ENCODE measurements around the gene TMEM26.

- TF ChIP-seq CTCF (IDR thresholded peaks at IDR 0.05) (no peak), ZFX (IDR thresholded peaks at IDR 0.05; ENCODE audit: borderline replicate concordance) (no peak)
Observed at GRCh38 chr10:61454541-61454940, 1.4 kb upstream of the TMEM26 start.
